GM19395 (cell line): ENCODE results near the gene TSPAN16.
"Not testable (repeated sequence)": the region's sequence is repeated elsewhere in the genome, so short reads cannot be mapped to it uniquely, and the experiment has no call there.

Experiments
- ATAC-seq: cut with Tn5 transposase; IDR thresholded peaks from one replicate; pipeline ENCODE4 v1.9.1; 2021; ENCODE audit warnings: mild to moderate bottlenecking, moderate library complexity; ENCODE audit not compliant: unreplicated experiment

TSPAN16 gene

GRCh38 chr19:11342429-11342828, 46.5 kb downstream of the TSPAN16 start:
- ATAC-seq = no peak

- no peak for ATAC-seq
Observed at GRCh38 chr19:11345122-11345803, 49.3 kb downstream of the TSPAN16 start.

- ATAC-seq = peak; percentile 87
Observed at GRCh38 chr19:11346104-11346940, 50.4 kb downstream of the TSPAN16 start, which contains the start of the genes CCDC159 and TMEM205. Gene CCDC159 (plus strand): TSS chr19:11346519. CDS start chr19:11346607, 88 bp downstream. Gene TMEM205 (minus strand): TSS chr19:11346268. CDS start chr19:11345619, 649 bp downstream.

GRCh38 chr19:11347546-11348039, 51.6 kb downstream of the TSPAN16 start:
- no peak for ATAC-seq

GRCh38 chr19:11349171-11349570, 53.2 kb downstream of the TSPAN16 start:
- no peak for ATAC-seq

- ATAC-seq = not testable (repeated sequence)
Observed at GRCh38 chr19:11354102-11354501, 58.1 kb downstream of the TSPAN16 start.

GRCh38 chr19:11355160-11356073, 59.5 kb downstream of the TSPAN16 start, which contains the start of gene PLPPR2:
Gene PLPPR2 (plus strand): TSS chr19:11355432. CDS start chr19:11357674, 2,242 bp downstream.
- ATAC-seq = no peak

GRCh38 chr19:11356074-11356397, 60.1 kb downstream of the TSPAN16 start:
- no peak for ATAC-seq

- ATAC-seq = no peak
Observed at GRCh38 chr19:11356676-11357550, 61.0 kb downstream of the TSPAN16 start.

- ATAC-seq = no peak
Observed at GRCh38 chr19:11359421-11359820, 63.5 kb downstream of the TSPAN16 start.

GRCh38 chr19:11361037-11361770, 65.2 kb downstream of the TSPAN16 start:
- ATAC-seq = no peak

- ATAC-seq = no peak
Observed at GRCh38 chr19:11361771-11362731, 66.1 kb downstream of the TSPAN16 start.

GRCh38 chr19:11363881-11364280, 67.9 kb downstream of the TSPAN16 start:
- ATAC-seq = no peak

GRCh38 chr19:11364296-11364904, 68.4 kb downstream of the TSPAN16 start:
- ATAC-seq = no peak

- no peak for ATAC-seq
Observed at GRCh38 chr19:11364935-11365334, 69.0 kb downstream of the TSPAN16 start.
